GM18858 (cell line): Measurements from ENCODE around the gene DICER1.

Source experiments
- ATAC-seq: cut with Tn5 transposase; IDR thresholded peaks from one replicate; pipeline ENCODE4 v1.9.1; 2021; ENCODE audit not compliant: unreplicated experiment

The DICER1 gene

GRCh38 chr14:95062946-95063345 lies 94.4 kb downstream of the DICER1 start:
- ATAC-seq: no peak

- no peak for ATAC-seq
Measured at GRCh38 chr14:95062220-95062619, 95.1 kb downstream of the DICER1 start.

DNA sequence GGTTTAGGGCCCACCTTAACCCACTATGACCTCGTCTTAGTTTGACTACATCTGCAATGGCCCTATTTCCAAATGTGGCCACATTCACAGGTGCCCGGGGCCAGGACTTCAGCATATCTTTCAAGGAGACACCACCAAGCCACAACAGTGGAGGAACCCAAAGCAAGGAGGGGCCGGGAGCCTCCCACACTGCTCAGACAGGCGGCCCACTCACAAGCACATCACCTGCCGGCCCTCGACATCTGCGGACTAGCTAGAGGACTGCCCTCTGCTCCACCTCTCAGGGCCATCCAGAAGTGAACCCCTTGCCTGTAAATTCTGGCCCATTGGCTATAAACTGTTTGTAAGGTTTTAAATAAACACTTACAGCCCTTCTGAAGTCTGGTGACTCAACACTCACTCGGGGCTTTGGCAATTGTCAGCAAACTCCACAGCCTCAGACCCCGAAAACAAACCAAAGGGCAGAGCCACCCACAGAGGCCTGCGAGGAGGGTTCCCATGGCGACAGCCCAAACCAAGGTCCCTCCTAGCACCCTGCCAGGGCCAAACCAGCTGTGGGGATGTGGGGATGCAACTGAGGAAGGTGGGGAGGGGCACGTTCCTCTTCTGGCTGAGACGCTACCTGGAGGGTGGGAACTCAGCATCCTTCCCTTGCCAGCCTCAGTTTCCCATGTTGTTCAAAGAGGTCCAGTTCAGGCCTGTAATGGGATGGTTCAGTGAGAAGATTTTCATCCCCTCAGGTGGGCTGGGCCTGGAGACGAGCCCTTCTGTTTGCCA lies 95.8 kb downstream of the DICER1 start:
- no peak for ATAC-seq

DNA sequence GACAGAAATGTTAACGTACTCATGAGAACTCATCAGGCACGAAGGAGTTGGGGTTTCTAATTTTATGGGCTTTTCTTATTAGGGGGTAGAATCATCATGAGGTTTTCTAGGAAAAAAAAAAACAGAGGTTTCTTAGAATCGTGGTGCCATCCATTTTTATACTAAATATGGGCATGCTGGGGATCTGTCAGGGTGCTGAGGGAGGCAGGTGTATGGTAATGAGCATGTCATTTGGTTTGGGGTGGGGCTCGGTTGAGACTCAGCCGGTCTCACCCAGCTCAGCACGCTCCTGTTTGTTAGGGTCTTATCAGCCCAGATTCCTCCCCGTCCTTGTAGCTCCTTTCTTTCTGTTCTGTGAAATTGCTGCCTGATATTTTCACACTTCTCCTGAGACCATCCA lies 98.2 kb downstream of the DICER1 start:
- ATAC-seq: no peak

DNA sequence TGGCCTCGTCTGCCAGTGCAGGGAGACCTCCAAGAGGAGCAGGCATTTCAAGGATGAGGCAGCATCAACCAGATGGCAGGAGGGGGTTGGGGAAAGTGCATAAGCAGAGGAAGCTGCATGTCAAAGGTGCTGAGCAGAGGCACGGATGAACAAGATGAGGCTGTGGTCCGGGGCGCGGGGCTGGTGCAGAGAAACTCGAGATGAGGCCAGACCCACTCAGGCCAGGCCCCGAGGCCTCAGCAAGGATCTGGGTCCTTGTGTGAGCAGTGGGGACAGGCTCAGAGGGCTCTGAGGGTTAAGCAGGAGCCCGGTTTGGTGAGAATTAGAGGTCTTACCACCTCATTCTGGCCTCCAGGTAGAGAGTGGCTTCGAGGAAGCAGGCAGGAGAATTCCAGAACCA lies 98.8 kb downstream of the DICER1 start:
- ATAC-seq: no peak

DNA sequence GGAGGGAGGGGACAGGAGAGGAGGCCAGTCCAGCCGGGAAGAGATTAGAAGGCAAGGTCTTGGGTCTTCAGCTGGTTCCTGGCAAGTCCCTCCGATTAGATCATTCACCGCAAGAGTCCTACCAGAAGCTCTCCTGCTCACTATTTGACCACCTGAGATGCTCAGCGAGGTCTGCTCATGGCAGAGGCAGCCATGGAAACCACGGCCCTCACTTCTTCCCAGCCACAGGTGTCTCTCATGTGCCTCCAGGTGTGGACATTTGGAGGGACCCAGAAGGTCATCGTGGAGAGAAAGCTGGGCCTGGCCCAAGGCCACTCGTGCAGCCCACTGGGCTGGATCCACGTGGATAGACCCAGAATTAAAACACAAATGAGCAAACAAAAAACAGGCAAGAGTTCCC lies 99.5 kb downstream of the DICER1 start:
- no peak for ATAC-seq

- no peak for ATAC-seq
Measured at GRCh38 chr14:95057147-95057546, 100.2 kb downstream of the DICER1 start.

- ATAC-seq: no peak
Measured at GRCh38 chr14:95056476-95056875, 100.9 kb downstream of the DICER1 start.

DNA sequence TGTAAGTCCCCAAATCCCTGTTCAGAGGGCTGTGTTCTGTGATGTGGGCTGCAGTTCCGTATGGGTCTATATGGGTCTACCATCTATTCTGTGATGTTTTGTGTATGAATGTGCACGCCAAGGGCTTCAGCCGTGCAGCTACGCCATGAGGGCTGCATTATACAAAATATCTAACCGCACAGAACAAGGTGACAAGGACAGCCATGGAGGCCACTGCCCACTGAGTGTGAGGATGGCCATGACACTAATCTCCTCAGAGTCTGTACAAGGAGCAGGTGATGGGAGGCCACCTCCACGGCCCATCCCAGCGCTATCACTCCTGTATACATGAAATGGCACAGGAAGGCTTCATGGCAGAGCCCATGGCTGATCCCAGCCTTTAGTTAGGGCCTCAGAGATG lies 102.0 kb downstream of the DICER1 start:
- no peak for ATAC-seq

GRCh38 chr14:95054346-95055280 lies 102.7 kb downstream of the DICER1 start:
- ATAC-seq: no peak

GRCh38 chr14:95052016-95052585 lies 105.2 kb downstream of the DICER1 start:
- no peak for ATAC-seq

DNA sequence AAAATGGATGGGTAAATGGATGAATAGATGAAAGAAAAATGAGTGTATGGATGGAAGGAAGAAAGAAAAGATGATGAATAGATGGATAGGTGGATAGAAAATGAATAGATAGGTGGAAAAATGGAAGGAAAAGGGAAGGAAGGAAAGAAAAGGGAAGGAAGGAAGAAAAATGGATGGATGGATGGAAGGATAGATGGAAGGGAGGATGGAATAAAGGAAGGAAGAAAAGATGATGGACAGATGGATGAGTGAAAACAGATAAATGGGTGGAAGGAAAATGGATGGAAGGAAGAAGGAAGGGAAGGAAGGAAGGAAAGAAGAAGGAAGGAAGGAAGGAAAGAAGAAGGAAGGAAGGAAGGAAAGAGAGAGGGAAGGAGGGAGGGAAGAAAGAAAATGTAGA lies 107.4 kb downstream of the DICER1 start:
- no peak for ATAC-seq

- no peak for ATAC-seq
Measured at GRCh38 chr14:95048771-95049312, 108.5 kb downstream of the DICER1 start.

DNA sequence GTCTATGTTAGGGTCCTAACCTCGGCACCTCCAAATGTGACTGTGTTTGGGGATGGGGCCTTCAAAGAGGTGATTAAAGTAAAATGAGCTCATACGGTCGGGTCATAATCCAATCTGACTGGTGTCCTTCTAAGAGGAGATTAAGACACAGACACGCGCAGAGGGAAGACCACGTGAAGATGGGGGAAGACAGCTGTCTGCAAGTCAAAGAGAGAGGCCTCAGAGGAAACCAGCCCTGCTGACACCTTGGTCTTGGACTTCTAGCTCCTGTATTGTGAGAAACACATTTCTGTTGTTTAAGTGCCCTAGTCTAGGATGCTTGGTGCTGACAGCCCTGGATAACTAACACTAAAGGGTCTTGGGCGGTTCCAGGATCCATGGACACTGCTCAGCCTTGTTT lies 109.6 kb downstream of the DICER1 start:
- no peak for ATAC-seq

GRCh38 chr14:95046711-95047681 lies 110.3 kb downstream of the DICER1 start:
- ATAC-seq: no peak

DNA sequence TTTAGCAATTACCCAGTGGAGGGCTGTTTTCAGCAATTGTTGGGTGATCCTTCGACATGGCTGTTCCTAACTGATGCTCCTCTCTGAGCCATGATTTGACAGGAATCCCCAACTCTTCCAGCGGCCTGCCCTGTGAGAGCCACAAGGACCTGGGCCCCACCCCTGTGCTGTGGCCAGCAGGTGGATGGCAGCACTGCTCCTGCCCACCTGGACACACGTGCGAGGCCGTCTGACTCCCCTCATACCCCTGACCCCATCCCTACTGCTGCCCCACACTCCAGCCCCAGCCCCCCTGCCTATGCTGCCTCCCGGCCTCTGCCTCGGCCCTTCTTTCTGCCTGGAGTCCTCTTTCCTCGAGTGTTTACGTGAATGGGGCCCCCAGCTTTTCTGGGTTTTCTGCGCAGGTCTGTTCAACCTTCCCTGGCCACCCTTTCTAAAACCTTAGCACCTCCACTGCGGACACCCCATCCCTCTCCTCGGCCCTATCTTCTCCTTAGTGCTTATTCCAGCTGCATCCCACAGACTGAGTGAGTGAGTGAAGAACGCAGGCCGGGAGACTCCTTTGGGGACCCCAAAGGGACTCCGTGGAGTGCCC lies 111.4 kb downstream of the DICER1 start:
- no peak for ATAC-seq

DNA sequence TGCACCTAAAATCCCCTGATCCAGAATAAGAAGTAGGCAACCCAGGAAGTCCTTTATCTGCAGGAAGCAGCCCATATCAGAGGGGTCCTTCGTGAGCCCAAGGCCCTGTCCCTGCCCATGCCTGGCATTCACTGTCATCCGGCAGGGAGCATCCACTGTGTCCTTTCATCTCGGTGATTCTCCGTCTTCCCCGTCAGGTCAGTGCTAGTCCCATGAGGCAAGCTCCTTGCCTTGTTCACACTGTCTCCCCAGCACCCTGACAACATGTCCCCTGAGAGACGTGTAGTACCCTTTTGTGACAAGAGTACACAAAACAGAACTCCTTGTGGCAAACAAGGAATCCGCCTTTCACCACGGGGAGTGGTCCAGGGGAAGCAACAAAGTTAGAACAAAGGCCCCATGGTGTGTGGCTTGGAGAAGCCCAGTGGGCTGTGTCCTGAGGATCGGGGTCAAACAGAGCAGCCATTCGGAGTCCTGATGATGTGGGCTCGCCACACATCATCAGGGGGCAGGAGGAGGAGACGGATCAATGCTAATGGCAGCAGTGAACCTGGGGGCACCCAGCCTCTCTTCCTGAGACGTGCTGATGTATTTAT lies 112.1 kb downstream of the DICER1 start:
- no peak for ATAC-seq

- no peak for ATAC-seq
Measured at GRCh38 chr14:95044463-95045105, 112.7 kb downstream of the DICER1 start.
